Parathyroid adenoma (tissue), 2 donors: ENCODE measurements around the gene MACF1.
"Not testable (repeated sequence)": the region's sequence is repeated elsewhere in the genome, so short reads cannot be mapped to it uniquely, and the experiment has no call there.

Source experiments
- H2AFZ ChIP-seq: fragments of 300-600 bp; sonication (generic); one replicate; pipeline ENCODE4 v1.7.0; 2017; ENCODE audit warnings: antibody characterized with exemption, mild to moderate bottlenecking
- H3K27ac ChIP-seq: fragments of 300-600 bp; sonication (generic); one replicate; pipeline ENCODE4 v1.7.0; 2017
- H3K27me3 ChIP-seq: fragments of 300-600 bp; sonication (generic); one replicate; pipeline ENCODE4 v1.7.0; 2017; ENCODE audit warnings: low read length; ENCODE audit not compliant: control insufficient read depth, insufficient read depth
- H3K36me3 ChIP-seq: fragments of 300-600 bp; sonication (generic); one replicate; pipeline ENCODE4 v1.7.0; 2017; ENCODE audit warnings: low read length; ENCODE audit not compliant: control insufficient read depth, insufficient read depth
- H3K4me1 ChIP-seq: fragments of 300-600 bp; sonication (generic); one replicate; pipeline ENCODE4 v1.7.0; 2017; ENCODE audit warnings: control low read depth
- H3K4me2 ChIP-seq: fragments of 300-600 bp; sonication (generic); one replicate; pipeline ENCODE4 v1.7.0; 2017; ENCODE audit warnings: low read length
- H3K4me3 ChIP-seq: fragments of 300-600 bp; sonication (generic); one replicate; pipeline ENCODE4 v1.7.0; 2017; ENCODE audit warnings: low read depth, low read length
- H3K79me2 ChIP-seq: fragments of 300-600 bp; sonication (generic); one replicate; pipeline ENCODE4 v1.7.0; 2017; ENCODE audit warnings: control low read depth
- H3K9ac ChIP-seq: fragments of 300-600 bp; sonication (generic); one replicate; pipeline ENCODE4 v1.7.0; 2017; ENCODE audit warnings: mild to moderate bottlenecking
- H3K9me3 ChIP-seq: fragments of 300-600 bp; sonication (generic); one replicate; pipeline ENCODE4 v1.7.0; 2017; ENCODE audit warnings: low read length; ENCODE audit not compliant: control insufficient read depth
- CTCF ChIP-seq: fragments of 300-600 bp; sonication (generic); IDR thresholded peaks from one replicate; pipeline ENCODE4 v1.7.0; 2017; ENCODE audit warnings: antibody characterized with exemption, mild to moderate bottlenecking
- donor health status: primary hyperparathyroidism.

The MACF1 gene

GRCh38 chr1:39199593-39199992 is 4.9 kb upstream of the MACF1 start:
- peaks cover 17% of the 10 kb centered on the region for H3K79me2 ChIP-seq
- no peak for TF ChIP-seq CTCF
- H3K9ac ChIP-seq: no peak overlapping the region
- H3K27me3 ChIP-seq: no peaks in the 10 kb centered on the region
- H3K4me3 ChIP-seq: no peak overlapping the region
- no peaks in the 10 kb centered on the region for H3K36me3 ChIP-seq
- no peak overlapping the region for H2AFZ ChIP-seq
- H3K4me2 ChIP-seq: no peak overlapping the region
- no peak overlapping the region for H3K27ac ChIP-seq
- H3K4me1 ChIP-seq: no peaks in the 10 kb centered on the region
- H3K9me3 ChIP-seq: no peaks in the 10 kb centered on the region

DNA sequence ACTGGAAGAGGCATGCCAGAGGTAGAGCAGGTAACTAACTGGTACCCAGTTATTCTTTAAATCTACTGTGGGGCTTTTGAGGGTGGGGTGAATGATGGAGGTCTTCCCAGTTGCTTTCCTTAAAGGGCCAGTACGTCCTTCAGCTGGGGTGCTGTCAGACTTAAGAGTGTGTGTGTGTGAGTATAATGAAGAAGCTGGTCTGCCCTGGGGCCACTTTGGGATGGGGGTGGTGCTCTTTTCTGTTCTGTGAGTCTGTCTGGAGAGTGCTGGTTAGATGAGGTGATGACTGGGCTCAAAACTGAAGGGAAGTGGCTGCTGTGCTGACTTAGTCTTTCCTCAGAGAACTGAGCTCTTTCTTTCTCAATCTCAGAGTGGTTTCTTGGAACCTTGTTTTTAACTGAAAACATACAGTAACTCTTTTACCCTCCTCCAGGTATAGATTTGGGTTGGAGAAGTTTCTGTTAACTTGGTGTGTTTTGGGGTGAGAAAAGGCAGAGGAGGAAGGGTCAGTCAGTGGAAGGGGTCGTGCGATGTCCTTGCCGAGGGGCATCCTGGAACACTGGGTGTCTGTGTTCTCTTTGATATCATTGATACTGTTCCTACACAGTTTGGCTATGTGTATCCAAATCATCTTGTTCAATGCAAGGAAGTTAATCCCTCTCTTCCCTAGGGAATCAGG is 746 bp downstream of the MACF1 start:
- peak overlapping the region; percentile 87 for H3K27ac ChIP-seq
- peak overlapping the region; percentile 57 for H2AFZ ChIP-seq
- H3K9ac ChIP-seq: no peak overlapping the region
- no peaks in the 10 kb centered on the region for H3K27me3 ChIP-seq
- no peak overlapping the region for H3K4me2 ChIP-seq
- no peaks in the 10 kb centered on the region for H3K9me3 ChIP-seq
- TF ChIP-seq CTCF: no peak
- no peaks in the 10 kb centered on the region for H3K36me3 ChIP-seq
- H3K79me2 ChIP-seq: peaks cover 14% of the 10 kb centered on the region
- H3K4me3 ChIP-seq: no peak overlapping the region
- peaks cover 4% of the 10 kb centered on the region for H3K4me1 ChIP-seq

- Histone ChIP-seq H3K79me2 (peaks cover 20% of the 10 kb centered on the region), H2AFZ (no peak overlapping the region), H3K4me3 (no peak overlapping the region), H3K9ac (no peak overlapping the region), H3K4me2 (no peak overlapping the region), H3K9me3 (no peaks in the 10 kb centered on the region), H3K36me3 (no peaks in the 10 kb centered on the region), H3K27me3 (no peaks in the 10 kb centered on the region), H3K4me1 (peaks cover 4% of the 10 kb centered on the region), H3K27ac (peak overlapping the region; percentile 87)
- no peak for TF ChIP-seq CTCF
These were observed 1.4 kb downstream of the MACF1 start for GRCh38 chr1:39205781-39206464.

- H3K4me2 ChIP-seq, H3K9me3 ChIP-seq, H3K27ac ChIP-seq, H3K9ac ChIP-seq, H2AFZ ChIP-seq, H3K36me3 ChIP-seq, H3K4me1 ChIP-seq, H3K27me3 ChIP-seq, H3K4me3 ChIP-seq: not testable (repeated sequence)
- H3K79me2 ChIP-seq: peaks cover 19% of the 10 kb centered on the region
These were observed 3.9 kb downstream of the MACF1 start for GRCh38 chr1:39208360-39208759.

DNA sequence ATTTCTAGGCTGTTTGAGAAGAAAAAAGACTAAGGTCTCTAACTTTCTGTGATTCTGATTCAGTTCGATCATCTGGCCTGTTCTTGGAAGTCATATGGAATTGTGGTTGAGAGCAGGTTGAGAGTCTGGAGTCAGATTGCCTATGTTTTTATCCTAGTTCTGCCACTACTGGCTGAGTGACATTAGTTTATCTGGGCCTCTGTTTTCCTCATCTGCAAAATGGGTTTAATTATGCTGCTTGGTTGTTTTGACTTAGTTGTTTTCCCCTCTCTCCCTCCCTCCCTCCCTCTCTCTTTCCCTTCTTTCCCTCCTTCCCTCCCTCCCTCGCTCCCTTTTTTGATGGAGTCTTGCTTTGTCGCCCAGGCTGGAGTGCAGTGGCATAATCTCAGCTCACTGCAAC is 6.2 kb downstream of the MACF1 start:
- Histone ChIP-seq H3K27ac (no peak overlapping the region), H3K36me3 (no peaks in the 10 kb centered on the region), H3K4me1 (peaks cover 5% of the 10 kb centered on the region), H3K9ac (no peak overlapping the region), H3K9me3 (no peaks in the 10 kb centered on the region), H3K79me2 (peaks cover 18% of the 10 kb centered on the region), H3K4me3 (no peak overlapping the region), H3K27me3 (no peaks in the 10 kb centered on the region), H2AFZ (no peak overlapping the region), H3K4me2 (no peak overlapping the region)
- no peak for TF ChIP-seq CTCF
